HG03039 (cell line): Measurements from ENCODE around the gene UBR2.
"Not testable (repeated sequence)": the region's sequence is repeated elsewhere in the genome, so short reads cannot be mapped to it uniquely, and the experiment has no call there.

ENCODE experiments used
- ATAC-seq: cut with Tn5 transposase; IDR thresholded peaks from one replicate; pipeline ENCODE4 v1.9.1; 2021; ENCODE audit warnings: mild to moderate bottlenecking, moderate library complexity; ENCODE audit not compliant: unreplicated experiment

The UBR2 gene

GRCh38 chr6:42722497-42722896 lies 158.7 kb downstream of the UBR2 start, which contains the start of gene PRPH2:
PRPH2 (minus strand) TSS chr6:42722597; CDS start chr6:42722334, 263 bp downstream.
- no peak for ATAC-seq

- ATAC-seq: no peak
Measured at GRCh38 chr6:42724825-42725224, 161.0 kb downstream of the UBR2 start.

GRCh38 chr6:42726026-42726425 lies 162.2 kb downstream of the UBR2 start:
- no peak for ATAC-seq

GRCh38 chr6:42726485-42727086 lies 162.8 kb downstream of the UBR2 start:
- peak; percentile 78 for ATAC-seq

GRCh38 chr6:42727087-42727611 lies 163.3 kb downstream of the UBR2 start:
- no peak for ATAC-seq

- ATAC-seq: no peak
Measured at GRCh38 chr6:42727627-42728026, 163.8 kb downstream of the UBR2 start.

- ATAC-seq: no peak
Measured at GRCh38 chr6:42729731-42730130, 165.9 kb downstream of the UBR2 start.

- ATAC-seq: not testable (repeated sequence)
Measured at GRCh38 chr6:42733867-42734481, 170.1 kb downstream of the UBR2 start.

- ATAC-seq: no peak
Measured at GRCh38 chr6:42735976-42736375, 172.1 kb downstream of the UBR2 start.

GRCh38 chr6:42740725-42741124 lies 176.9 kb downstream of the UBR2 start:
- ATAC-seq: no peak

GRCh38 chr6:42742116-42742894 lies 178.5 kb downstream of the UBR2 start:
- no peak for ATAC-seq
